SH-SY5Y (cell line): Measurements from ENCODE around the gene NOC2L.

ENCODE experiments used
- GATA2 ChIP-seq: IDR thresholded peaks from 2 replicates; pipeline ENCODE4 v1.6.1; 2011; ENCODE audit warnings: mild to moderate bottlenecking, low read depth, low read length
- GATA3 ChIP-seq: IDR thresholded peaks from 2 replicates; pipeline ENCODE4 v1.6.1; 2011; ENCODE audit warnings: low read depth, mild to moderate bottlenecking, low read length, moderate library complexity

DNA sequence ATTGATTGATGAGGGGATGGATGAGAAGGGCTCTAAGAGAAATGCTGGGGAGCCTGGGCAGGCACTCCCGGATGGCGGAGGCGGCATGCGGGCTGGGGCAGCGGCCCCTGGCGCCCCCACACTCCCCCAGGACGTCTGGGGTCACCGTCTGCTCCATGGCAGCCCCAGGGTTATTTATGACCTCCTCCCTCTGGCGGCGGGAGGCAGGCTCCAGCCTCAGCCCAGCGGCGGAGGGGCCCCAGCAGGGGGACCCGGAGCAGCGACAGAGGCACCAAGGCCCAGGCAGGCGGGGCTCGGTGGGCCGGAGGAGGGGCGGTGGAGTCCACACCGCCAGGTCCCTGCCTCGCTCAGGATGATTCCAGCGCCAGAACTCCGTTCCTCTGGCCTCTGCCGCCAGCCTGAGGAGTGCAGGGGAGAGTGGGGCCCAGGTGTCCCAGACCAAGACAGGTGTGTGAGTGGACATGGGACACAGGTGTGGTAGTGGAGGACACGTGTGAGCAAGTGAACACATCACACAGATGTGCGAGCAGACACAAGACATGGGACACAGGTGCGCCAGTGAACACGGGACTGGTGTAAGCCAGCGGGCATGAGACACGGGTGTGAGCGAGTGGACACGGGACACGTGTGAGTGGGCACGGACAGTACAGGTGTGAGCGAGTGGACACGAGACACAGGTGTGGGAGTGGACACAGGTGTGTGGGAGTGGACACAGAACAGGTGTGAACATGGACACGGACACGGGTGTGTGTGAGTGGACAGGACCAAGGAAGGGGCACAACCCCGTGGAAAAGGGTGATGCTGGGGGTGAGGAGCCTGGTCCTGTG lies 37.8 kb downstream of the NOC2L start:
- TF ChIP-seq GATA2 (no peak; the same call in 1 of the 2 replicates), GATA3 (no peak)
